Nephron progenitor cell (in vitro differentiated cells): ENCODE data around the gene ARMH3.

Experiments
- DNase-seq: peaks from one replicate; pipeline ENCODE4 v3.0.0; 2021
- H3K27ac Mint-ChIP-seq: 2 replicates; pipeline ENCODE4 v1.8.0; 2021; ENCODE audit warnings: mild to moderate bottlenecking, moderate library complexity, mixed read lengths
- H3K27me3 Mint-ChIP-seq: 2 replicates; pipeline ENCODE4 v1.8.0; 2021; ENCODE audit warnings: mild to moderate bottlenecking, low read depth, mixed read lengths; ENCODE audit not compliant: poor library complexity
- H3K36me3 Mint-ChIP-seq: 2 replicates; pipeline ENCODE4 v1.8.0; 2021; ENCODE audit warnings: low read depth, mixed read lengths
- H3K4me1 Mint-ChIP-seq: 2 replicates; pipeline ENCODE4 v1.8.0; 2021; ENCODE audit warnings: mixed read lengths
- H3K4me3 Mint-ChIP-seq: 2 replicates; pipeline ENCODE4 v1.8.0; 2021; ENCODE audit warnings: mild to moderate bottlenecking, moderate library complexity, mixed read lengths
- H3K9me3 Mint-ChIP-seq: 2 replicates; pipeline ENCODE4 v1.8.0; 2021; ENCODE audit warnings: mild to moderate bottlenecking, moderate library complexity, mixed read lengths
- CTCF ChIP-seq: fragments of 200-600 bp; sonication (generic); IDR thresholded peaks from 2 replicates; pipeline ENCODE4 v1.5.0; 2021; ENCODE audit warnings: antibody characterized with exemption

Gene ARMH3

GRCh38 chr10:101901340-101901739 is 154.6 kb downstream of the ARMH3 start:
- Mint-ChIP-seq H3K9me3 (no peaks in the 10 kb centered on the region), H3K36me3 (no peaks in the 10 kb centered on the region), H3K27ac (no peak overlapping the region), H3K4me3 (no peak overlapping the region), H3K27me3 (peaks cover 3% of the 10 kb centered on the region), H3K4me1 (peaks cover 51% of the 10 kb centered on the region)
- no peak for TF ChIP-seq CTCF
- DNase-seq = no peak

- H3K4me1 Mint-ChIP-seq = peaks cover 45% of the 10 kb centered on the region
- no peaks in the 10 kb centered on the region for H3K27me3 Mint-ChIP-seq
- no peak for DNase-seq
- no peak for TF ChIP-seq CTCF
- no peaks in the 10 kb centered on the region for H3K9me3 Mint-ChIP-seq
- H3K36me3 Mint-ChIP-seq = peaks cover 4% of the 10 kb centered on the region
- no peak overlapping the region for H3K4me3 Mint-ChIP-seq
- peak overlapping the region; percentile 40 for H3K27ac Mint-ChIP-seq
Measured at GRCh38 chr10:101897633-101898032, 158.3 kb downstream of the ARMH3 start.

- Mint-ChIP-seq H3K36me3 (peaks cover 4% of the 10 kb centered on the region), H3K9me3 (no peaks in the 10 kb centered on the region), H3K4me1 (peaks cover 33% of the 10 kb centered on the region), H3K4me3 (no peak overlapping the region), H3K27ac (peak overlapping the region; percentile 18), H3K27me3 (no peaks in the 10 kb centered on the region)
- TF ChIP-seq CTCF = no peak
- DNase-seq = no peak
Measured at GRCh38 chr10:101896225-101896877, 159.6 kb downstream of the ARMH3 start.

GRCh38 chr10:101895781-101896180 is 160.2 kb downstream of the ARMH3 start:
- Mint-ChIP-seq H3K27me3 (no peaks in the 10 kb centered on the region), H3K36me3 (peaks cover 4% of the 10 kb centered on the region), H3K9me3 (no peaks in the 10 kb centered on the region), H3K27ac (no peak overlapping the region), H3K4me3 (no peak overlapping the region), H3K4me1 (peaks cover 27% of the 10 kb centered on the region)
- DNase-seq = no peak
- no peak for TF ChIP-seq CTCF

- no peak overlapping the region for H3K4me3 Mint-ChIP-seq
- no peaks in the 10 kb centered on the region for H3K27me3 Mint-ChIP-seq
- H3K27ac Mint-ChIP-seq = peak overlapping the region; percentile 60
- TF ChIP-seq CTCF = no peak
- no peak for DNase-seq
- peaks cover 4% of the 10 kb centered on the region for H3K36me3 Mint-ChIP-seq
- H3K9me3 Mint-ChIP-seq = no peaks in the 10 kb centered on the region
- H3K4me1 Mint-ChIP-seq = peaks cover 27% of the 10 kb centered on the region
Measured at GRCh38 chr10:101894742-101895141, 161.2 kb downstream of the ARMH3 start.

- H3K4me1 Mint-ChIP-seq = peaks cover 27% of the 10 kb centered on the region
- no peak overlapping the region for H3K4me3 Mint-ChIP-seq
- peak overlapping the region; percentile 60 for H3K27ac Mint-ChIP-seq
- H3K27me3 Mint-ChIP-seq = no peaks in the 10 kb centered on the region
- no peaks in the 10 kb centered on the region for H3K9me3 Mint-ChIP-seq
- peaks cover 4% of the 10 kb centered on the region for H3K36me3 Mint-ChIP-seq
- DNase-seq = no peak
- no peak for TF ChIP-seq CTCF
Measured at GRCh38 chr10:101894266-101894665, 161.7 kb downstream of the ARMH3 start.
